ENCODE measurements around the gene KCNQ5.

GRCh38 chr6:72761761-72762160, 139.9 kb downstream of the KCNQ5 start:
- TF ChIP-seq CTCF (optimal IDR thresholded peaks at IDR 0.05 in 1 of 3, IDR thresholded peaks at IDR 0.05 in 1 of 3, conservative IDR thresholded peaks at IDR 0.05 in 1 of 3; ENCODE audit: extremely low read depth in 1 of 3, insufficient read depth in 2 of 3, low read length in 3 of 3) (no peak), EZH2 (IDR thresholded peaks at IDR 0.05; ENCODE audit: low read length) (no peak)

Data from keratinocyte (primary cell).